T-helper 22 cell (primary cell): ENCODE results near the gene APOF.
"Not testable (repeated sequence)": the region's sequence is repeated elsewhere in the genome, so short reads cannot be mapped to it uniquely, and the experiment has no call there.

Experiments
- DNase-seq: peaks from one replicate; pipeline ENCODE4 v3.0.0-alpha.2; 2020; ENCODE audit warnings: low read depth

The APOF gene, protein sequence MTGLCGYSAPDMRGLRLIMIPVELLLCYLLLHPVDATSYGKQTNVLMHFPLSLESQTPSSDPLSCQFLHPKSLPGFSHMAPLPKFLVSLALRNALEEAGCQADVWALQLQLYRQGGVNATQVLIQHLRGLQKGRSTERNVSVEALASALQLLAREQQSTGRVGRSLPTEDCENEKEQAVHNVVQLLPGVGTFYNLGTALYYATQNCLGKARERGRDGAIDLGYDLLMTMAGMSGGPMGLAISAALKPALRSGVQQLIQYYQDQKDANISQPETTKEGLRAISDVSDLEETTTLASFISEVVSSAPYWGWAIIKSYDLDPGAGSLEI

DNA sequence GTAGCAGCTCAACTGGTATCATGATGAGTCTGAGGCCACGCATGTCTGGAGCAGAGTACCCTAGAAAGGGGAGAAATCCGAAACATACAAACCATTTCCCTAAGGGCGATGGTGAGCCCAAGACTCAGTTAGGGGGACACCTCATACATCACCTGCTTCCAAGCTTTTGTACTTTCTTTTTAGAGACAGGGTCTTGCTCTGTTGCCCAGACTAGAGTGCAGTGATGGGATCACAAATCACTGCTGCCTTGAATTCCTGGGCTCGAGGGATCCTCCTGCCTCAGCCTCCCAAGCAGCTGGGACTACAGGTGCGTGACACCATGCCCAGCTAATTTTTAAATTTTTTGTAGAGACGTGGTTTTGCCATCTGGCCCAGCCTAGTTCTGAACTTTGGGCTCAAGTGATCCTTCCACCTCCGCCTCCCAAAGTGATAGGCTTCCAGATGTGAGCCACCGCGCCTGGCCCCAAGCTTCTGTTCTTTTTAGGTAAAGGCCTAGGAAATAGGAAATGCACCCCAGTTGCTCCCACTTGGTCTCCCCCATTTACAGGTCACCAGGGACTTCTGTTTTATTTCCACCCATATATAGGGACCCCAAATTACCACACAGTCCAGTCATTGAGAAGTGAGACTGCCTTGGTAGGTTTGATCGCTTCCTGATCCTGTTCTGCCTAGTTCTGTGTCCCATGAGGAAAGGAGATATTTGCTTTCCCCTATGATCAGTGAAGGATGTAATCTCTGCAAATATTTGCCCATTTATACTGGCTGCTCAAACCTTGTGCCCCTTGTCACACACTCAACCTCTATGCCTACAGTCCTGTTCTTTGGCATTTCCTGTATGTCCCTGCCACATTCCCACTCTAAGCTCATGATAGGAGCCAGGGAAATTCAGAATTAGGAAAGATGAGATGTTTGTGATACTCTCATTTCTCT is at the start of gene APOF:
APOF (minus strand) TSS at position 728 of the 930 bp plus-strand sequence; CDS start at position 616, 112 bp downstream.
- DNase-seq, result no peak

DNA sequence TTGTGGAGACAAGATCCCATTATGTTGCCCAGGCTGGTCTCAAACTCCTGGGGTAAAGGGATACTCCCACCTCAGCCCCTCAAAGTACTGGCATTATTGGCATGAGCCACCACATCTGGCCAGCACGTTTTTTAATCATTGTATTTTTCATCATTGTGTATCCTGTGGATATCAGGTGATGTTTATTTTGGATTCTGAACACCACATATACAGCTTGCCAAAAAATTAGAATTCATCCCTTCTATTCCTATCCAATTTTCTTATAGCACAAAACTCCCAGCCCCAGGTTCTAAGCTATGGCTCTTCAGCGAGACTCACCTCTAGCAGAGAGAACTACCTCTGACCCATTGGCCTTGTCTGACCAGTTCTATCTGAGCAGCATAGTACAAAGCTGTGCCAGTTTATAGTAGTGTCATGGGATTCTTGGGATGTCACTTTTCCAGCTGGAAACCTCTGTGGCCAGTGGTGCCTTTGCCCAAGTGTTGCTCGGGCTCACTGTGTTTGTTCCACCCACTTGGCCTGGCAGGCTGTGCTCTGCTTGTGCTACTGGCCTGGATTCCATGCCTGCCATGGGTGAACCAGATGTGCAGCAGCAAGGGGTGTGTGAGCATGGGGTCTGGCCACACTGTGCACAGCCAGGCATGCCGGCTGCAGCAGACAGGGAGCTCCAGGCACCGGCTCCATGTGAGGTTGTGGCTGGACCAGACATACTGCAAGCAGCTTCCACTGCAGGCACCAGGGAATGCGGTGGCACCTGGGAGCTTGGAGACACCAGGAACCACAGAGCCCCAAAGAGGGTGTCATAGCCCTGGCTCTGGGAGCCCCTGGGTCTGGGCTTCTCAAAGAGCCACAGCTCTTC is 49.4 kb upstream of the APOF start:
- DNase-seq, result no peak

DNA sequence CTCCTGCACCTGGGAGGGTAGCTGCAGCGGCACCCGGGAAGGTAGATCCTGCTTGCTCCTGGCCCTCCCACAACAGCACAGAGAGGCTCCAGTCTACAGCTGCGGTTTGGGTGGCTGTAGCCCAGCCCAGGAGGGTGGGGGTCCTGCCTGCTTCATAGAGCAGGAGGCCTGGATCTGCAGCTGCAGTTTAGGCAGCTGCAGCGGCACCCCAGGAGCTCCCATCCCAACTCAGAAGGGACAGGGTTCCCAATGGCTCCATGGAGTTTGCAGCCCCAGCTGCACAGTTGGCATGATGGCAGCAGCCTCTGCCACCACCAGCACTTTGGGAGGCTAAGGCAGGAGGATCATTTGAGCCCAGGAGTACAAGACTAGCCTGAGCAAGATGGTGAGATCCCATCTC is 48.1 kb upstream of the APOF start:
- DNase-seq, result no peak

DNA sequence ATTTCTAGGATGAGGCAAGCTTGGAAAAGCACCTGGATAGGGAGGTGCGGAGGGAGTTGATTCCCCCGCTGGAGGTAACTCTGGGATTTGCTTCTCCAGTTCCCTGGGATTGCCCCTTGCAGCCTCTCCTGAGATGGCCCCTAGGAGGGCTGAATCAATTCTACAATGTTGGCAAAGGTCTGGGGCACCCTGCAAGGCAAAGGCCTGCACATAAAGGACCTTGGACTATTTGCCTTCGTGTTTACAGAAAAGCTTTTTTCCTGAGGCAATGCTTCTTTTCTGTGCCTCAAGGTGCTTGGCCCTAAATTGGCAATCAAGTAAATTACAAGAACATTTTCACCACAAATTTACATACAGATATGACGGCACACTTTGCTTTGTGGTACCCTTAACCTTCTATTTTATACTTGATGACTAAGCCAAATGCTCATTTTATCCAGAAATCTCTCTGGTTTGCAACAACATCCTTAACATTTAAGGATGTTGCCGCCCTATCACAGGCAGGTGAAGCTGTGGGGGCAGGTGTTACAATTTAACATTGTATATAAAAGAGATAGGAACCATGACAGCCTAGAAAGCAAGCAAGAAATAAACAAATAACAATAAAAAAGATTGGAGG is 46.3 kb upstream of the APOF start:
- no peak for DNase-seq

DNA sequence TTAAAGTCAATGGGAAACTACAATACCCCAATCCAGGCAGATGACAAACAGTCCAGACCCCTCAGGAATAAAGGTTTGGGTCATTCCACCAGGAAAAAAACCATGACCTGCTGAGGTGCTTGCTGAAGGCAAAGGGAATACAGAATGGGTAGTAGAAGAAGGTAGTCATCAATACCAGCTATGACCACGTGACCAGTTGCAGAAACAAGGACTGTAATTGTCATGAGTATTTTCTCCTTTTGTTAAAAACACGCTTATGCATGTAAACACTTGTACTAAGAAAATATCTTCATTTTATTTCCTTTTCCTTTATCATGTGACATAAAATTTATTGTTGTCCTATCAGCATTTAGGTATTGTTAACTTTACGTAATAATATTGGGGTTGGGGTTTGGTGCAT is 41.6 kb upstream of the APOF start:
- not testable (repeated sequence) for DNase-seq

DNA sequence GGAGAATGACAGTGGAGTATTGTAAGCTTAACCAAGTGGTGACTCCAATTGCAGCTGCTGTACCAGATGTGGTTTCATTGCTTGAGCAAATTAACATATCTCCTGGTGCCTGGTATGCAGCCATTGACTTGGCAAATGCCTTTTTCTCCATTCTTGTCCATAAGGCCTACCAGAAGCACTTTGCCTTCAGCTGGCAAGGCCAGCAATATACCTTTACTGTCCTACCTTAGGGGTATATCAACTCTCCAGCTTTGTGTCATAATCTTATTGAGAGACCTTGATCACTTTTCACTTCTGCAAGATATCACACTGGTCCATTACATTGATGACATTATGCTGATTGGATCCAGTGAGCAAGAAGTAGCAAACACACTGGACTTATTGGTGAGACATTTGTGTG is 39.0 kb upstream of the APOF start:
- DNase-seq, result not testable (repeated sequence)

DNA sequence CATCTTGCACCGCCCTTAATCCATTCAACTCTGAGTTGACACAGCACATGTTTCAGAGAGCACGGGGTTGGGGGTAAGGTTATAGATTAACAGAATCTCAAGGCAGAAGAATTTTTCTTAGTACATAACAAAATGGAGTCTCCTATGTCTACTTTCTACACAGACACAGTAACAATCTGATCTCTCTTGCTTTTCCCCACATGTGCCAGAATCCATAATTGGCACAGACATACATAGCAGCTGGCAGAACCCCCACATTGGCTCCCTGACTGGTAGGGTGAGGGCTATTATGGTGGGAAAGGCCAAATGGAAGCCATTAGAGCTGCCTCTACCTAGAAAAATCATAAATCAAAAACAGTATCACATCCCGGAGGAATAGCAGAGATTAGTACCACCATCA is 38.5 kb upstream of the APOF start:
- DNase-seq, result not testable (repeated sequence)

DNA sequence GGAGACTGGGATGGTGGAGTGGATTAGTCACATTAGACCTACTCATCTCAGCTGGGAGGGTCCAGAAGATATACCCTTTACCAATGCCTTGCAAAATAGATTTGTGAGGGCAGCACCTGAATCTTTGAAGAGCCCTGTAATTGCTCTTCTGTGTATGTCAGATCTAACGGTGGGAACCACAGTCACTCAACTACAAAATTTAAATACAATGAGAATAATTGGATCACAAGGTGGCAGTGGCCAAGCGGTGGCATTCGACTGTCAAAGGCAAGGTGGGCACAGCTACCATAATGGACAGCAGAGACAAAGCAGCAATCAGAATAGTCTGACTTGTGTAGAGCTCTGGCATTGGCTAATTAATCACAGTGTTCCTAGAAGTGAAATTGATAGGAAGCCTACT is 36.8 kb upstream of the APOF start:
- DNase-seq, result not testable (repeated sequence)

DNA sequence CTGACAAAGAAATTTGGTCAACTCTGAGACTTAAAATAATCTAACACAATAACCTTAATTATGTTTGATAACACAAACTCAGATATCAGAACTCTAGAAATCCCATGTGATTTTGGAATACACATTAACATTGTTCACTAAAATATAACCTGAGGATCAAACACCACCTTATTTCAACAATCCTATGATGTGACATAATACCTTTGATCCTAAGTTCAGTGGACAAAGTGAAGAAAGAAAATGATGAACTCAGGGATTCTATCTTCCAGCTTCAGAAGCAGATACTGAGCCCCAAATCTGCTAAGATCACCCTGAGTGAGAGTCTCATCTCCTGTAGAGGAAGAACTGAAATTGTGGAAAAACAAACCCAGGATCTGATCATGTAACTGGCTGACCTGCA is 35.7 kb upstream of the APOF start:
- no peak for DNase-seq

DNA sequence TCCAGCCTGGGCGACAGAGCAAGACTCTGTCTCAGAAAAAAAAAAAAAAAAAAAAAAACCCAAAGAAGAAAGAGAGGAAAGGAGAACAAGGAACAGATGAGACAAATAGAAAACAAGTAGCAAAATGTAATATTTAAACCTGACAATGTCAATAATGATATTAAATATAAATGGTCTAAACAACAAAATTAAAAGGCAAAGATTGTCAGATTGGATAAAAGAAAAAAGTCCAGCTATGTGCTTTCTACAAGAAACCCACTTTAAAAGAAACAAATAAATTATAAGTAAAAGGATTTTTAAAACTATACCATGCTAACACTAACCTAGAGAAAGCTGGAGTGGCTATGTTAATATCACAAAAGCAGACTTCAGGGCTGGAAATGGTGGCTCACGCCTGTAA is 29.7 kb upstream of the APOF start:
- DNase-seq, result no peak

DNA sequence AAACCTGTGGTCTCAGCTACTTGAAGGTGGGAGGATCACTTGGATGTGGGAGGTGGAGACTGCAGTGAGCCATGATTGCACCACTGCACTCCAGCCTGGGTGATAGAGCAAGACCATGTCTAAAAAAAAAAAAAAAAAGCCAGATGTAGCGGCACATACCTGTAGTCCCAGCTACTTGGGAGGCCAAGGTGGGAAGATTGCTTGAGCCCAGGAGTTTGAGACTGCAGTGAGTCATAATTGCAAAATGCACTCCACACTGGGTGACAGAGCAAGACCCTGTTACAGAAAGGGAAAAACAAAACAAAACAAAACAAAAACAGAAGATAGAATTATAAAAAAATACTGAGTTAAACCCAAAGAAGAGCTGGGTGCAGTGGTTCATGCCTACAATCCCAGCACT is 29.1 kb upstream of the APOF start:
- no peak for DNase-seq

DNA sequence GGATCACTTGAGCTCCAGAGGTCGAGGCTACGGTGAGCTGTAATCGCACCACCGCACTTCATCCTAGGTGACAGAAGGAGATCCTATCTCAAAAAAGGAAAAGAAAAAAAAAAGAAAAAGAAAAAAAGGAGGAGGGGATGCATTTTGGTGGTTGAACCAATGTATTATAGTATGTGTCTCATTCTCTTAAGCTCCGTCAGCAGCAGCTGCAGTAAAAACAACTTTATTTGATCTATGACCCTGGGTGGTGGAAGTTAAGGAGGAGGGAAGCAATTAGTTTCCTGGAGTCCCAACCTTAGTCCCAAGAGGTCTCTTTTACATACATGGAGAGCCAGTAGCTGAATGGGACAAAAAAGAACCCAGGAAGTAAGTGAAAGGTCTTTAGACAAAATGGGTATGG is 26.8 kb upstream of the APOF start:
- DNase-seq, result no peak

DNA sequence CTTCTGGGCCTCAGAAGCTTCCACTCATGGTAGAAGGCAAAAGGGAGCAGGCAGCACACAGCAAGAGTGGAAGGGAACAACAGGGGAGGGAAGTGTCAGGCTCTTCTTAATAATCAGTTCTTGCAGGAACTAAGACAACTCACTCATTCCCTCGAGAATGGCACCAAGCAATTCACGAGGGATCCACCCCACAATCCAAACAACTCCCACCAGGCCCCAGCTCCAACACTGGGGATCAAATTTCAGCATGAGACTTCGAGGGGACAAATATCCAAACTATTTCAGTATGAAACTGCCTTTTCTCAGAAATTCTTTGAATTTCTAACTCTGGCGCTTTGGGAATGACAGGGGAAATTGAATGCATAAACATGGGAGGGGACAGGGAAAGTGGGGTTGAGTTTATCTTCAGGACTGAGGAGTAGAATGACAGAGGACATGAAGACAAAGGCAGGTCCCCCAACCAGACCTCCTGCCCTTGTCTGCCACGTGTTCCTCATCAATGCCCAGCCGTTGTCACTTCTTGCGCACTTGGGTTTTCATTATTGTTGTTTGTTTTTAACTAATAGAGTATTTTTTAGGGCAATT is 24.6 kb upstream of the APOF start:
- DNase-seq, result no peak

DNA sequence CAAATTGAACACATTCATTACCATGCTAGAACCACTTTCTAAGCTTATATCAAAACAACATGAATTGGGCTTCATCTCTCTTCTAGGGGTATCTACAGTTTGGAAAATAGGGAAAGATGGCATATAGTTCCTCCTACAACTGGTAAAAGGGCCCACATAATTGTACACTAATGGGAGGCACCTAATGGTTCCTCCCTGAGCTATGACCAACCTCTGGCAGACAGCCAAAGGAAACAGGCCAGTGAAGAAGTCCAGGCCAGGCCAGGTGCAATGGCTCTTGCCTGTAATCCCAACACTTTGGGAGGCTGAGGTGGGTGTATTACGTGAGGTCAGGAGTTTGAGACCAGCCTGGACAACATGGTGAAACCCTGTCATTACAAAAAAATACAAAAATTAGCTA is 23.2 kb upstream of the APOF start:
- DNase-seq, result no peak

DNA sequence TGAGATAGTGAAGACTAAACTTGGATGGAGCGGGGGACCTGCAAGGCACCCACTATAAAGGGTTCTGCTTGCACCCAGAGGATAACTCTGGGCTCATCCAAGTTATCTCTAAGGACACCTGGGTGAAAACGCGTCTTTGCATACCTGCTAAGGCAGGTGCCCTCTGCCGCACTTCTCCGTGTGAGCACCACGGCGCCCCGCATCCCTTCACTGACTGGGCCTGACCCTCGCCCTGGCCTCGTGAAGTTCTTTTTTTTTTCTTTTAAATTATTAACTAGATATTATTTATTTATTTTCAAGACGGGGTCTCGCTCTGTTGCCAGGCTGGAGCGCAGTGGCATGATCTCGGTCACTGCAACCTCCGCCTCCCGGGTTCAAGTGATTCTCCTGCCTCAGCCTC is 20.0 kb upstream of the APOF start:
- no peak for DNase-seq

DNA sequence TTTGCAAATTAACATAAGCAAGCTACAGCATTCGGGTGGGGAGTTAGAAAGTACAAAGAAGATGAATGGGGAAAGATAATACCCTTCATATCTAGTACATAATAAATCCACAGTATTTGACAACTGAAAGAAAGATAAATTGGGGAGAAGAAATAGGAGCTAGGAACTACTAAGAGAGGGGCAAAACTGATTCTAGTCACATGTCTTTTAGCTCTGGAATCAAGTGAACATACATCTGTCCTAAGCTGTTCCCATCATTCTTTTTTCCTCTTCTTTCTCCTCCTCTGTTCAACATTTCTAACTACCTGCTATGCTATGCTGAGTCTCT is 15.3 kb upstream of the APOF start:
- no peak for DNase-seq

DNA sequence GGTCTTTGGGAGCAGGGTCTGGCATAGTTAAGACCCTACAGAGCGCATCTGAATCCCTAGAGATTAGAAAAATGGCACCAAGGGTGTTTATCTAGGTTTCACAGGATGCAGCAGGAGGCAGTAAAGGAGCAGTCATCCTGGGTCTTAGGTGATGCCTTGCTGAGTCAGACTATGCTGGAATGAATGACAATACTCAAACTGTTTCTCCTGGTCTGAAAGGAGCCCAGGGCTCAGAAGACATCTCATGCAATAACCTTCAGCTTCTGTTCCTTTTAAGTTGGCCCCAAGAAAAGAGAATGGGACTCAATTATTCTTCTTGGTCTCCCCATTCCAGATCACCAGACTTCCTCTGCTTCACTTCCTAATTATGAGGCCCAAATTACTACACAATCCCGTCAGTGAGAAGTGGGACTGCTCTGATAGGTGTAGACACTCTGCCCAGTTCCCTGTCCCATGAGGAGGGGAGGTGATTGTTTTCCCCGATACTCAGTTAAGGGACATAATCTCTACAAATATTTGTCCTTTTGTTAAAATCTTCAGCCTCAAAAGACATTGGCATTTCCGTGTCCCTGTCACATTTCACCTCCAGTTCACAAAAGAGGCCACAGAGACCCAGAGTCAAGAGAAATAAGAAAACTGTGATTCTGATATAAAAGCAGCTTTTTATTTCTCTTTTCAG is 14.8 kb upstream of the APOF start:
- no peak for DNase-seq

DNA sequence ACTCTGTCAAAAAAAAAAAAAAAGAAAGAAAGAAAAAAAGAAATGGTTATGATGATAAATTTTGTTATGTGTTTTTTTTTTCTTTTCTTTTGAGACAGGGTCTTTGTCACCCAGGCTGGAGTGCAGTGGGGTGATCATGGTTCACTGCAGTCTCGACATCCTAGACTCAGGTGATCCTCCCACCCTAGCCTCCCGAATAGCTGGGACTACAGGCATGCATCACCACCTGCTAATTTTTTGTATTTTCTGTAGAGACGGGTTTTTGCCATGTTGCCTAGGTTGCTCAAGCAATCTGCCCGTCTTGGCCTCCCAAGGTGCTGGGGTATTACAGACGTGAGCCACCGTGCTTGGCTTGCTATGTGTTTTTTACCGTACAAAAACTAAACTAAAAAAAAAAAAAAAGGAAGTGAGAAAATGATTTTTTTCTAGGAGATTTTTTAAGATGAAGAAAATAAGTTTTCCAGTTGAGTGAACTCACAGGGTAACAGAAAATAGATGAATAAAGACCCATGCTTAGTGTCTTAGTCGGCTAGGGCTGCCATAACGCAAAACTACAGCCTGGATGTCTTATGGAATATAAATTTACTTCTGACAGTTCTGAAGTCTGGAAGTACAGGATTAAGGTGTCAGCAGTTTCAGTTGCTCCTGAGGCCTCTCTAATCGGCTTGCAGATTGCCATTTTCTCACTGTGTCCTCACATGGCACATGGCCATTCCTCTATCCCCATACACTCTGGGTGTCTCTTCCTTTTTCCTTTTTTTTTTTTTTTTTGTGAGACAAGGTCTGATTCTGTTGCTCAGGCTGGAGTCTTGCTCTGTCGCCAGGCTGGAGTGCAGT is 13.2 kb upstream of the APOF start:
- no peak for DNase-seq

DNA sequence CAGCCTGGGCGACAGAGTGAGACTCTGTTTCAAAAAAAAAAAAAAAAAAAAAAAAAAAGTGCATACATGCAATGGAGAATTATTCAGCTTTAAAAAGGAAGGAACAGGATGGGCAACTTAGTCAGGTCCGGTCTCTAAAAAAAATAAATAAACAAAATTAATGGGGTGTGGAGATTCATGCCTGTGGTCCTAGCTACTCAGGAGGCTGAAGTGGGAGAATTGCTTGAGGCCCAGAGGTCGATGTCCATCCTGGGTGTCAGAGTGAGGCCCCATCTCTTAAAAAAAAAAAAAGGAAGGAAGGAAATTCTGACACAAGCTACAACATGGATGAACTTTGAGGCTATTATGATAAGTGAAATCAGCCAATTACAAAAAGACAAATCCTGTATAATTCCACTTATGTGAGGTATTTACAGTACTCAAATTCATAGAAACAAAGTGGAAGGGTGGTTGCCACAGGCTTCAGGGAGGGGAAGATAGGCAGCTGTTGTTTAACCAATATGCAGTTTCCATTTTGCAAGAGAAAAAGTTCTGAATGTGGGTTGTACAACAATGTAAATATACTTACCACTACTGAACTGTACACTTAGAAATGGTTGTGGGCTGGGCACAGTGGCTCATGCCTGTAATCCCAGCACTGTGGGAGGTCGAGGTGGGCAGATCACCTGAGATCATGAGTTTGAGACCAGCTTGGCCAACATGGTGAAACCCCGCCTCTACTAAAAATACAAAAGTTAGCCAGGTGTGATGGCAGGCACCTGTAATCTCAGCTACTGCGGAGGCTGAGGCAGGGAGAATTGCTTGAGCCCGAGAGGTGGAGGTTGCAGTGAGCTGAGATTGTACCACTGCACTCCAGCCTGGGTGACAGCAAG is 12.3 kb upstream of the APOF start:
- DNase-seq, result no peak
